ENCODE data around the gene KRT25.

KRT25 gene

GRCh38 chr17:40755231-40755630 lies at the start of gene KRT25:
KRT25 (minus strand) TSS chr17:40755331; CDS start chr17:40755271, 60 bp downstream.
- no peak for DNase-seq
- no peak within 1 kb of the TSS for H3K27ac Mint-ChIP-seq
- H3K9me3 Mint-ChIP-seq, result peaks cover 12 to 16% of the 10 kb centered on the region in 2 donors
- H3K4me3 Mint-ChIP-seq, result no peak within 1 kb of the TSS
- no peak for ATAC-seq (replicated peaks)
- H3K36me3 Mint-ChIP-seq, result peaks cover 4 to 5% of the 10 kb centered on the region in 2 donors
- H3K4me1 Mint-ChIP-seq, result no peaks in the 10 kb centered on the region
- H3K27me3 Mint-ChIP-seq, result peaks cover 17 to 64% of the 10 kb centered on the region in 2 donors

DNA sequence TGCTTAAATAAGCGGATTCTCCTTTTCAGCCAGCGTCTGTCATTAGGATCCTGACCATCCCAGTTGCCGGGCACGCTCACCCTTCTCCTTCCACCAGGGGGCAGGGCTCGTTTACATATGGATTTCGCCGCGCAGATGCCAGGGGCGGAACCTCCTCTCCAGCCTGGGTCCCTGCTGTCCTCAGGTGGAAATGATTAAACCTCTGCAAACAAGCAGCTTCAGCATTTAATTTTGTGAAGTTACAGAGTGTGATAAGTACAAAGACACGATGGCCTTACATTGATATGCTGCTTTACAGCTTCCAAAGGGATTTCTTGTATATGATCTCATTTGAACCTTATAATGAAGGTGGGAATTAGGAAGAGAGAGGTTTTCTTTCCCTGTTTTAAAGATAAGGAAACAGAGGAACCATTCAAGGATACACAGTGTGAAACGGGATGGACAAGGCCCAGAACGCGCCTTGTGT lies 48.5 kb upstream of the KRT25 start:
- Mint-ChIP-seq H3K27ac (no peak overlapping the region), H3K4me3 (no peak overlapping the region), H3K36me3 (no peaks in the 10 kb centered on the region), H3K4me1 (peaks cover 0 to 2% of the 10 kb centered on the region in 2 donors), H3K27me3 (peaks cover 36 to 45% of the 10 kb centered on the region in 2 donors), H3K9me3 (no peaks in the 10 kb centered on the region)
- peak; percentile 92 to 97 for ATAC-seq (replicated peaks)
- DNase-seq, result peak; percentile 59

DNA sequence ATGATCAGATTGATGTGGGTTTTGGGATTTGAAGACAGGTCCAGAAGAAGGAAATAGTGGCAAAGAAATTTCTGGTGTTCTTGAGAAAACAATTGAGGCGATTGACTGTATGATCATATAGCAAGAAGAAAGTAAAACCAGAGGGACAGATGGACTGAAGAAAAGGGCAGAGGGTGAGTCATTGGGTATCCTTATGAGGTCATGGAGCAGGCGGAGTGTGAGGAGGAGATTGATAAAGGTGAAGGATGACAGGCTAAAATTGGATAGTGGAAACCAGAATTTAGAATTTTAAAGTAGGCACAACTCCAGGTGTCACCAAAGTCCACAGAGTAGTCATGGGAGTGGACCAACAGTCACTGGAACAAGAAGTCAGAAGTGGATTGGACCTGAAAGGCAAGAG lies 46.0 kb upstream of the KRT25 start:
- H3K36me3 Mint-ChIP-seq, result no peaks in the 10 kb centered on the region
- peaks cover 26 to 27% of the 10 kb centered on the region in 2 donors for H3K27me3 Mint-ChIP-seq
- H3K9me3 Mint-ChIP-seq, result no peaks in the 10 kb centered on the region
- H3K4me1 Mint-ChIP-seq, result peaks cover 0 to 2% of the 10 kb centered on the region in 2 donors
- no peak overlapping the region for H3K27ac Mint-ChIP-seq
- ATAC-seq (replicated peaks) (no peak), DNase-seq (no peak)
- no peak overlapping the region for H3K4me3 Mint-ChIP-seq

DNA sequence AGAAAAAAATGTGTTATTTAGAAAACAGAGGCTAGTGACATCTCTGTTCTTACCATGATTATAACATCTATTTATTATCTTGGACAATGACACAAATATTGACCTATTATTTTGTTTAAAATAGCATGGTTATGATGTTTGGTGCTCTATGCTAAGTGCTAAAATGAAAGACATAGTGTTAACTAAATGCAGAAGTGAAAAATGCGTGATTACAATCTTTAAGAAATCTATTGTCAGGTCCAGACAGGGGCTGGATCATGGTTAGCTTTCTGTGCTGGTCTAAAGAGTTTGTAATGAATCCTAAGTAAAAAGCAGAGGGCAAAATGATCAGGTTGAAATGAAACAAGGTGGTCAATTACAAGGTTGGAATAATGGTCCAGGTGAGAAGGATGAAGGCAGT lies 45.2 kb upstream of the KRT25 start:
- Mint-ChIP-seq H3K36me3 (no peaks in the 10 kb centered on the region), H3K4me1 (peaks cover 0 to 2% of the 10 kb centered on the region in 2 donors), H3K9me3 (no peaks in the 10 kb centered on the region), H3K4me3 (no peak overlapping the region), H3K27me3 (peaks cover 28 to 30% of the 10 kb centered on the region in 2 donors), H3K27ac (no peak overlapping the region)
- DNase-seq (no peak), ATAC-seq (replicated peaks) (no peak)

- H3K27ac Mint-ChIP-seq, result no peak within 1 kb of the TSS
- H3K4me3 Mint-ChIP-seq, result no peak within 1 kb of the TSS
- no peaks in the 10 kb centered on the region for H3K9me3 Mint-ChIP-seq
- DNase-seq, result no peak
- H3K4me1 Mint-ChIP-seq, result peaks cover 0 to 2% of the 10 kb centered on the region in 2 donors
- ATAC-seq (replicated peaks), result no peak
- no peaks in the 10 kb centered on the region for H3K36me3 Mint-ChIP-seq
- peaks cover 28 to 30% of the 10 kb centered on the region in 2 donors for H3K27me3 Mint-ChIP-seq
These were observed 44.7 kb upstream of the KRT25 start, which contains the start of gene KRT28 for GRCh38 chr17:40799859-40800258. KRT28 (minus strand) TSS chr17:40799959; CDS start chr17:40799893, 66 bp downstream.

DNA sequence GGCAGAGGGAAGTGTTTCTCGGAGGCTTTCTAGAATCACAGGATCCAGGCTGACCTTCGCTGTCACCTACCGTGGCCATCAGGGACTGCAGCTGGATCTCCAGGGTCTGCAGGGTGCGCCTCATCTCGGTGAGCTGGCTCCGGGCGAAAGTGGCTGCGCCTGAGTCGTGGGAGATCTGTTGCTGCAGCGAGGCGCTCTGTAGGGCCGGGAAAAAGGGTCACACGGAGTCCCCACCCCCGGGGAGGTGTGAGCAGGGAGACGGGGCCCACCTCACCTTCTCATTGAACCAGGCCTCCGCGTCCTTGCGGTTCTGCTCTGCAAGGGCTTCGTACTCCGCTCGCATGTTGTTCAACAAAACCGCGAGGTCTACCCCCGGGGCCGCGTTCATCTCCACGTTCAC lies 41.7 kb upstream of the KRT25 start:
- H3K36me3 Mint-ChIP-seq, result no peaks in the 10 kb centered on the region
- no peak for ATAC-seq (replicated peaks)
- H3K9me3 Mint-ChIP-seq, result no peaks in the 10 kb centered on the region

DNA sequence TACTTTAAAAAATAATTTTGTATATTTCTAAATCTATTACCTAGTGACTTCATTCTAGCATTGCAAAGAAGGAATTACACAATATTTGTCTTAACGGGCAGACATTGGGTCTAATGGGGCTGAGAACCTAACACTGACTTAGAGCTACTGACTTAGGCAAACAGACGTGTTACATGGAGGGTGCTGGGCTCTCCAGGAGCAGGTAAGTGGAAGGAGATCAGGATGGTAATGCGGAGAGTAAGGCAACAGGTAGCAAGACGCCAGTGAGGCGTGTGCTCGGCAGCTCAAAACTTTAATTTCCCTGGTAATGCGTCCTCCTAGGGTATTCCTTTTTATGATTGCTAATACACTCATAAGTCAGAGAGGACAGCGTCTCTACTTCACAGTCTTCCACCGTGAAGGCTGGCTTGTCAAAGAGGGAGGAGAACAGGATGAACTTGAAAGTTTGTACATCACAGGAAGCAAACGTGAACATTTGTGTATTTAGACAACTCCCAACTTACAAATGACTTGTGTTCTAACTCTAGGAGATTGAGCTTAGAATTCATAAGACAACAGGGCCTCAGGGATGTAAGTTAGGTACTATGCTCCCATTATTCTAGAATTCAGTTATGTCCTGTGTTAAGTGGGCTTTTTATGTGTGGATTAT lies 40.0 kb upstream of the KRT25 start:
- Mint-ChIP-seq H3K36me3 (no peaks in the 10 kb centered on the region), H3K4me1 (no peaks in the 10 kb centered on the region), H3K4me3 (no peak overlapping the region), H3K9me3 (no peaks in the 10 kb centered on the region), H3K27ac (no peak overlapping the region), H3K27me3 (peaks cover 36 to 37% of the 10 kb centered on the region in 2 donors)
- no peak for DNase-seq
- ATAC-seq (replicated peaks), result no peak

More for the DNA sequence above, 41.7 kb upstream of the KRT25 start:
- no peak overlapping the region for H3K27ac Mint-ChIP-seq
- H3K27me3 Mint-ChIP-seq, result peaks cover 36 to 37% of the 10 kb centered on the region in 2 donors
- no peaks in the 10 kb centered on the region for H3K4me1 Mint-ChIP-seq
- DNase-seq, result no peak
- no peak overlapping the region for H3K4me3 Mint-ChIP-seq

DNA sequence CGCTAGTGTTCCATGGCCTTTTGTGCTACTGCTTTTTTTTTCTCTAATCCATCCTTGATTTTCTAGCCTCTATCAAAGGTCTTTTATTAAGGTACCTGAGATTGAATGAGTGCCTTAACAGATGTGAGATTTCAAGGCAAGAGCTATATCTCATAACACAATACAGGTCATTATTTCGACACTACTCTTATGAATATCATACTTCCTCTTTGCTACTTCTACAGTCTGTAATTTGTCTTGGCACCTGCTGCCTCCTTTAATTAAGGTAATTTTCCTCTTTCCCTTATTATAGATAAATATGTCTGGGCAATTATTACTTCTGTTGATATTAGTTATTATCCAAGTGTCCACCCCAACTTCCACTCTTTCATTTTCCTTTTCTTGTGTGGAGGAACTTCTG lies 39.3 kb upstream of the KRT25 start:
- Mint-ChIP-seq H3K36me3 (no peaks in the 10 kb centered on the region), H3K27ac (no peak overlapping the region), H3K27me3 (peaks cover 35 to 36% of the 10 kb centered on the region in 2 donors), H3K4me1 (no peaks in the 10 kb centered on the region), H3K9me3 (no peaks in the 10 kb centered on the region), H3K4me3 (no peak overlapping the region)
- ATAC-seq (replicated peaks) (peak in 1 of 2 donors; percentile 39), DNase-seq (no peak)

GRCh38 chr17:40793832-40794231 lies 38.7 kb upstream of the KRT25 start:
- Mint-ChIP-seq H3K27me3 (peaks cover 33 to 36% of the 10 kb centered on the region in 2 donors), H3K27ac (no peak overlapping the region), H3K9me3 (no peaks in the 10 kb centered on the region), H3K4me1 (no peaks in the 10 kb centered on the region), H3K4me3 (no peak overlapping the region), H3K36me3 (no peaks in the 10 kb centered on the region)
- no peak for DNase-seq
- no peak for ATAC-seq (replicated peaks)

- no peak for DNase-seq
- no peaks in the 10 kb centered on the region for H3K36me3 Mint-ChIP-seq
- no peak for ATAC-seq (replicated peaks)
- H3K27me3 Mint-ChIP-seq, result peaks cover 36 to 40% of the 10 kb centered on the region in 2 donors
- no peaks in the 10 kb centered on the region for H3K4me1 Mint-ChIP-seq
- H3K4me3 Mint-ChIP-seq, result no peak overlapping the region
- no peak overlapping the region for H3K27ac Mint-ChIP-seq
- no peaks in the 10 kb centered on the region for H3K9me3 Mint-ChIP-seq
These were observed 36.8 kb upstream of the KRT25 start for GRCh38 chr17:40791787-40792436.

DNA sequence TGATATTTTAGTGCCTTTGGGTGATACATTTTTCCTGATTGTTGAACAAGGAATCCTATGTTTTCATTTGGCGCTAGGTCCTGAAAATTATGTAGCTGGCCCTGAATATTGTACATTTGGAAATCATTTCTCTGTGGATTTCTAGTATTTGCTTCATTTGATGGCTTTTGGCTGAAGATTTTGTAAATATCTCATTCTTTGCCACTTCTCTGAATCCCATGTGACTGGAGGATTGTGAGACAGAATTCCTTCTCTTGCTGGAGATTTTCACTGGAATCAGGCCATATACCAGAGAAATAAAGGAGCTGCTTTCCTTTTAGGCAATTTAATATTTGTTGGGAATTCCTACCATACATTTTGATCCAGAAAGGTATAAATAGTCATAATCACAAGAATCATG lies 36.0 kb upstream of the KRT25 start:
- H3K36me3 Mint-ChIP-seq, result no peaks in the 10 kb centered on the region
- H3K9me3 Mint-ChIP-seq, result no peaks in the 10 kb centered on the region
- no peak overlapping the region for H3K27ac Mint-ChIP-seq
- H3K27me3 Mint-ChIP-seq, result peaks cover 28 to 33% of the 10 kb centered on the region in 2 donors
- no peak overlapping the region for H3K4me3 Mint-ChIP-seq
- H3K4me1 Mint-ChIP-seq, result no peaks in the 10 kb centered on the region
- DNase-seq, result no peak
- ATAC-seq (replicated peaks), result no peak

DNA sequence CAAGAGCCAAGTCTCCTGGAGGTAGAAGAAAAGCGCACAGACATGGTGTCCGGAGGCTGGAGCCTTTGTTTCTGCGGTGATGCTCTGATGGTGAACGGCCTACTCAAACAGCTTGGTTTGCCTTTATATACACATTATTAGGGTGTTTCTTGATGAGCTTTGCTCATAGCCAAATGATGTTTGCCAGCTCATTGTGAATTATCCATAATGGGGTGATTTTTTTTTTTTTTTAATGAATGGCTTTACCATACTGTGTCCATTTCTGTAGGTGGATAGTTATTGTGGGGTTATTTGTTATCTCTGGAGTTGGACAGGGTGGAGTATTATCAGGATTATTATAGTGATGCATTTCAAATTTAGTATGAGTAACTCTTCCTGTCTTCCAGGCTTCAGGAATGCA lies 27.3 kb upstream of the KRT25 start, which contains the start of gene KRT27:
KRT27 (minus strand) TSS at position 101 of the 400 bp plus-strand sequence; CDS start at position 44, 57 bp downstream.
- H3K9me3 Mint-ChIP-seq, result no peaks in the 10 kb centered on the region
- no peak within 1 kb of the TSS for H3K27ac Mint-ChIP-seq
- H3K36me3 Mint-ChIP-seq, result no peaks in the 10 kb centered on the region
- DNase-seq (no peak), ATAC-seq (replicated peaks) (no peak)
- H3K4me3 Mint-ChIP-seq, result no peak within 1 kb of the TSS
- H3K4me1 Mint-ChIP-seq, result peaks cover 0 to 1% of the 10 kb centered on the region in 2 donors
- peaks cover 41 to 48% of the 10 kb centered on the region in 2 donors for H3K27me3 Mint-ChIP-seq

DNA sequence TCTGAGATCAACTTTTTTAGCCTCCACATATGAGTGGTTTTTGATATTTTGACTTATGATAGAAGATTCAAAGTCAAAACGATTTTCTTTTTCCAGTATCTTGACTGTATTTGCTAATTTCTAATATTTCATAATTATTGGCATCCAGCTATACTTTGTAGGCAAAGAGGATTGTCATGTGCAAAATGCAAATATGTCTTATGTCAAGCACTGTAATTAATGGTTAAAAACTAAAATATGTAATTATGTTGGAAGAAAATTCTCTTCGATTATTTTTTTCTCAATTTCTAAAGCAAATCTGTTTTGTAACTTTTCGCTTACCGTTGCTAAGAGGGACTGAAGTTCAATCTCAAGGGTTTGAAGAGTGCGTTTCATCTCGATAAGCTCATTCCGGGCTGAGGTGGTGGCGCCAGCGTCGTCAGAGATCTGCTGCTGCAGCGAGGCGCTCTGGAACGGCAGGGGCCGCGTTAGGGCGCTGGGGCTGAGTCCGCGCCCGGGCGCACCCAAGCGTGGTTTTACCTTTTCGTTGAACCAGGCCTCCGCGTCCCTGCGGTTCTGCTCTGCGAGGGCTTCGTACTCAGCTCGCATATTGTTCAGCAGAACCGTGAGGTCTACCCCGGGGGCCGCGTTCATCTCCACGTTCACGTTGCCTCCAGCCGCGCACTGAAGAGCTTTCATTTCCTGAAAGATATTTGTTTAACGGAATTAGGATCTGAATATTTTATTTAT lies 24.2 kb upstream of the KRT25 start:
- DNase-seq, result no peak
- peaks cover 54 to 61% of the 10 kb centered on the region in 2 donors for H3K27me3 Mint-ChIP-seq
- H3K36me3 Mint-ChIP-seq, result no peaks in the 10 kb centered on the region
- H3K4me1 Mint-ChIP-seq, result peaks cover 0 to 1% of the 10 kb centered on the region in 2 donors
- no peaks in the 10 kb centered on the region for H3K9me3 Mint-ChIP-seq
- no peak for ATAC-seq (replicated peaks)
- no peak overlapping the region for H3K27ac Mint-ChIP-seq
- peak overlapping the region; percentile 55 to 56 for H3K4me3 Mint-ChIP-seq

DNA sequence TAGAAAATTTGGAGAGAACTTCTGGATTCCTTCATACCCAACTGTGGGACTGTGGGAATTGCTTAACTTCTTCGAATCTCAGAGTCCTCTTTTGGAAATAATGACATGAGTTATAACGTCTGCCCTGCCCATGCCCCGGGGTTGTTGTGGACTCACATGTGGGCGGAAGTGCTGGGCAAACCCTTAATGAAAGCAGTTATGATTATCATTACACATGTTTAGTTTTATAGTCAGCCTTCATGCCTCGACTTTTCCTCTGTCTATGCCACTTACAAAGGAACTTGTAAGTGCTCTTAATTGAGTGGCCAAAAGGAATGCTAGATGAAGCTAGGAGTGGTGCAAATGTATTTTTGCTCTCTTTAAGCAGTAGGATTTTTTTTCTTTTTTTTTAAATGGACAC lies 23.3 kb upstream of the KRT25 start:
- Mint-ChIP-seq H3K27me3 (peaks cover 51 to 60% of the 10 kb centered on the region in 2 donors), H3K27ac (no peak overlapping the region)
- no peak for ATAC-seq (replicated peaks)

More for the DNA sequence above, 23.3 kb upstream of the KRT25 start:
- no peak overlapping the region for H3K4me3 Mint-ChIP-seq
- no peaks in the 10 kb centered on the region for H3K36me3 Mint-ChIP-seq
- no peak for DNase-seq
- H3K4me1 Mint-ChIP-seq, result peaks cover 0 to 1% of the 10 kb centered on the region in 2 donors
- no peaks in the 10 kb centered on the region for H3K9me3 Mint-ChIP-seq
